ENCODE data around the gene RBFOX2.

GRCh38 chr22:35736166-35736565 lies 292.5 kb downstream of the RBFOX2 start:
- TF ChIP-seq CTCF (IDR thresholded peaks at IDR 0.05) (no peak), POLR2A (IDR thresholded peaks at IDR 0.05) (no peak)

All from Peyer's patch (tissue), 4 donors.